KMS-11 (cell line): ENCODE measurements around the gene GAN.

Experiments
- H2AFZ ChIP-seq: fragments of 200-600 bp; sonication (generic); 2 replicates; pipeline ENCODE4 v1.6.1; 2016; ENCODE audit warnings: antibody characterized with exemption, mixed run types, low read depth
- H3K27ac ChIP-seq: fragments of 200-600 bp; sonication (generic); 2 replicates; pipeline ENCODE4 v1.6.1; 2016; ENCODE audit warnings: mild to moderate bottlenecking, mixed run types
- H3K27me3 ChIP-seq: fragments of 200-600 bp; sonication (generic); 2 replicates; pipeline ENCODE4 v1.6.1; 2017; ENCODE audit warnings: mild to moderate bottlenecking, low read depth, mixed run types, moderate library complexity; ENCODE audit not compliant: insufficient read depth
- H3K36me3 ChIP-seq: fragments of 200-600 bp; sonication (generic); 2 replicates; pipeline ENCODE4 v1.6.1; 2017; ENCODE audit warnings: mild to moderate bottlenecking, mixed run types; ENCODE audit not compliant: insufficient read depth
- H3K4me1 ChIP-seq: fragments of 200-600 bp; sonication (generic); 2 replicates; pipeline ENCODE4 v1.6.1; 2016; ENCODE audit warnings: mild to moderate bottlenecking, low read depth, mixed run types; ENCODE audit not compliant: poor library complexity, severe bottlenecking
- H3K4me2 ChIP-seq: fragments of 200-600 bp; sonication (generic); 2 replicates; pipeline ENCODE4 v1.7.0; 2016; ENCODE audit warnings: mild to moderate bottlenecking, mixed run types
- H3K4me3 ChIP-seq: fragments of 200-600 bp; sonication (generic); IDR thresholded peaks from 2 replicates; pipeline ENCODE4 v1.6.1; 2017; ENCODE audit warnings: low read depth, low read length, mixed read lengths; ENCODE audit not compliant: insufficient read depth
- H3K79me2 ChIP-seq: fragments of 200-600 bp; sonication (generic); 2 replicates; pipeline ENCODE4 v1.6.1; 2016; ENCODE audit warnings: low read depth, mixed run types; ENCODE audit not compliant: insufficient read depth
- H3K9ac ChIP-seq: fragments of 200-600 bp; sonication (generic); 2 replicates; pipeline ENCODE4 v1.6.1; 2016; ENCODE audit warnings: mild to moderate bottlenecking, mixed run types
- H4K20me1 ChIP-seq: fragments of 200-600 bp; sonication (generic); 2 replicates; pipeline ENCODE4 v1.6.1; 2016; ENCODE audit warnings: mild to moderate bottlenecking, mixed run types; ENCODE audit not compliant: insufficient read depth
- TF ChIP-seq, protein P1 (sequence below): fragments of 200-600 bp; sonication (generic); conservative IDR thresholded peaks from 2 replicates; pipeline ENCODE4 v1.6.1; 2017; ENCODE audit warnings: low read depth, mild to moderate bottlenecking, antibody characterized with exemption, low read length, moderate library complexity, mixed read lengths

GAN gene

DNA sequence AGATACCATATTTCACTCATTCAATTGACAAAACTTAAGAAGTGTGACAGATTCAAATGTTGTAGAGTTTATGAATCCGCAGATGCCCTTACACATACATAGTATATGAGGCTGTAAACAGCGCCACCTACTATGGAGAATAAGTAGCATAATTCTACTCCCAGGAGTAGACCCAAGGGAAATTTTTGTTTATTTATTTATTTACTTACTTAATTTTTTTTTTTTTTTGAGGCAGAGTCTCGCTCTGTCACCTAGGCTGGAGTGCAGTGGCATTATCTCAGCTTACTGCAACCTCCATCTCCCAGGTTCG lies 35.5 kb downstream of the GAN start:
- H4K20me1 ChIP-seq, result no peaks in the 10 kb centered on the region
- no peaks in the 10 kb centered on the region for H3K27me3 ChIP-seq
- no peaks in the 10 kb centered on the region for H3K79me2 ChIP-seq
- H3K9ac ChIP-seq, result no peak overlapping the region
- no peak overlapping the region for H2AFZ ChIP-seq
- H3K36me3 ChIP-seq, result no peaks in the 10 kb centered on the region
- no peak overlapping the region for H3K27ac ChIP-seq
- no peak overlapping the region for H3K4me3 ChIP-seq
- no peaks in the 10 kb centered on the region for H3K4me1 ChIP-seq
- H3K4me2 ChIP-seq, result no peak overlapping the region
- TF ChIP-seq, protein P1, sequence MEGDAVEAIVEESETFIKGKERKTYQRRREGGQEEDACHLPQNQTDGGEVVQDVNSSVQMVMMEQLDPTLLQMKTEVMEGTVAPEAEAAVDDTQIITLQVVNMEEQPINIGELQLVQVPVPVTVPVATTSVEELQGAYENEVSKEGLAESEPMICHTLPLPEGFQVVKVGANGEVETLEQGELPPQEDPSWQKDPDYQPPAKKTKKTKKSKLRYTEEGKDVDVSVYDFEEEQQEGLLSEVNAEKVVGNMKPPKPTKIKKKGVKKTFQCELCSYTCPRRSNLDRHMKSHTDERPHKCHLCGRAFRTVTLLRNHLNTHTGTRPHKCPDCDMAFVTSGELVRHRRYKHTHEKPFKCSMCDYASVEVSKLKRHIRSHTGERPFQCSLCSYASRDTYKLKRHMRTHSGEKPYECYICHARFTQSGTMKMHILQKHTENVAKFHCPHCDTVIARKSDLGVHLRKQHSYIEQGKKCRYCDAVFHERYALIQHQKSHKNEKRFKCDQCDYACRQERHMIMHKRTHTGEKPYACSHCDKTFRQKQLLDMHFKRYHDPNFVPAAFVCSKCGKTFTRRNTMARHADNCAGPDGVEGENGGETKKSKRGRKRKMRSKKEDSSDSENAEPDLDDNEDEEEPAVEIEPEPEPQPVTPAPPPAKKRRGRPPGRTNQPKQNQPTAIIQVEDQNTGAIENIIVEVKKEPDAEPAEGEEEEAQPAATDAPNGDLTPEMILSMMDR, result no peak

GRCh38 chr16:81353895-81354294 lies 39.1 kb downstream of the GAN start:
- no peaks in the 10 kb centered on the region for H3K27me3 ChIP-seq
- TF ChIP-seq, protein P1, result no peak
- no peak overlapping the region for H3K4me3 ChIP-seq
- H3K27ac ChIP-seq, result no peak overlapping the region
- no peak overlapping the region for H3K4me2 ChIP-seq
- no peak overlapping the region for H2AFZ ChIP-seq
- no peaks in the 10 kb centered on the region for H4K20me1 ChIP-seq
- no peaks in the 10 kb centered on the region for H3K36me3 ChIP-seq
- no peaks in the 10 kb centered on the region for H3K79me2 ChIP-seq
- H3K4me1 ChIP-seq, result no peaks in the 10 kb centered on the region
- H3K9ac ChIP-seq, result no peak overlapping the region

DNA sequence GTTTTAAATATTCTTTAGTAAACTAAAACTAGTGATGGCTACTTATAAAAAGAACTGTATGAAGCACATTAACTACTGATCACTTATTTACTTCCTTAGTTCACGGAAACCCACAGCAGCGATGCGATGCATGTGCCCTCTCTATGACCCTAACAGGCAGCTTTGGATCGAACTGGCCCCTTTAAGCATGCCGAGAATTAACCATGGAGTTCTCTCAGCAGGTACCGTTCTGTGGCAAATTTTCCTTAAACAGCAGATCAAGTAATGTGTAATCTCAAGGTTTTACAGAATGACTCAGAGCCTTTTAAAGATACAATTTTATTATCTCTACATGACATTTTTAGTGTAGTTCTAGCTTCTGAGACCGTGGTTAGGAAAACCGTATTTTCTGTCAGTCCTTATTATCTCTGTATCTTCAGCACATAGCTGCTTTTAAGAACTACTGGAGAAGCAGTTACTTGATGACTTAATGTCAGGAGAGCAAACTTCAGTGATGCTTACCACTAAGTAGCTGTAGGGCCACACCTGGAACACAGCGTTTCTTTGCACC lies 43.0 kb downstream of the GAN start:
- Histone ChIP-seq H4K20me1 (no peaks in the 10 kb centered on the region), H3K27ac (no peak overlapping the region), H3K79me2 (no peaks in the 10 kb centered on the region), H2AFZ (no peak overlapping the region), H3K27me3 (no peaks in the 10 kb centered on the region), H3K4me1 (no peaks in the 10 kb centered on the region), H3K4me3 (no peak overlapping the region), H3K4me2 (no peak overlapping the region), H3K9ac (no peak overlapping the region), H3K36me3 (no peaks in the 10 kb centered on the region)
- TF ChIP-seq, protein P1, result no peak

DNA sequence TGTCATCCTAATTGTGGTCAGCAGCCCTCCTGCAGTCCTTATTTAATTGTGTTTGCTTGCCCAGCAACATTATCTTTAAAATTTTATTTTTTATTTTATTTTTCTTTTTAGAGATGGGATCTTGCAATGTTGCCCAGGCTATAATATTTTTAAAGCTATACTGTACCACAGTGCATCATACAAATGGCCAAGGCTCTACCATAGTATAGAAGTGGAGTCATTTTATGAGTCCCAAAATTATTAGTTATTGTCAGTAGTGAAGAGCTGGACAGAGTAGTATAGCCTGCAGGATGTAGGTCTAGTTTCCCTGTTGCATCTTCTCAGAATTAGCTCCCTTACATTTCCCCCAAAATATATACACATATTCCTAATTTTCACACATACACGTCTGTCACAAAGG lies 44.1 kb downstream of the GAN start:
- Histone ChIP-seq H3K27ac (no peak overlapping the region), H4K20me1 (no peaks in the 10 kb centered on the region), H3K36me3 (no peaks in the 10 kb centered on the region), H3K4me3 (no peak overlapping the region), H3K9ac (no peak overlapping the region), H3K4me1 (no peaks in the 10 kb centered on the region), H2AFZ (no peak overlapping the region), H3K79me2 (no peaks in the 10 kb centered on the region), H3K4me2 (no peak overlapping the region), H3K27me3 (no peaks in the 10 kb centered on the region)
- TF ChIP-seq, protein P1, result no peak
